Esophagus (tissue), 2 donors: ENCODE results near the gene EPHB2. TPM values are rescaled to one million over a fixed set of nuclear protein-coding genes. Genes with fewer than 3 reads are reported as not detected.

ENCODE experiments used
- H3K27ac ChIP-seq, 2 donors: one replicate each; pipeline ENCODE4 v1.5.1; 2013; ENCODE audit warnings: low read depth in 2 of 2, mild to moderate bottlenecking in 2 of 2, inconsistent platforms in 1 of 2, low read length in 1 of 2, moderate library complexity in 1 of 2
- H3K27me3 ChIP-seq, 2 donors: one replicate each; pipeline ENCODE4 v1.6.1; 2013; ENCODE audit warnings: low read length in 2 of 2, control low read depth in 1 of 2, mild to moderate bottlenecking in 1 of 2; ENCODE audit not compliant: insufficient read depth in 2 of 2, control insufficient read depth in 1 of 2
- H3K36me3 ChIP-seq, 2 donors: one replicate each; pipeline ENCODE4 v1.6.1; 2013; ENCODE audit warnings: low read length in 1 of 2; ENCODE audit not compliant: control insufficient read depth in 2 of 2, insufficient read depth in 2 of 2
- H3K4me1 ChIP-seq, 2 donors: one replicate each; pipeline ENCODE4 v1.6.1; 2013; ENCODE audit warnings: low read length in 1 of 2; ENCODE audit not compliant: control insufficient read depth in 2 of 2, insufficient read depth in 2 of 2
- H3K4me3 ChIP-seq, 2 donors: one replicate each; pipeline ENCODE4 v1.5.1; 2013; ENCODE audit warnings: low read length in 2 of 2, mild to moderate bottlenecking in 2 of 2, low read depth in 1 of 2, moderate library complexity in 1 of 2
- H3K9me3 ChIP-seq, 2 donors: one replicate each; pipeline ENCODE4 v1.6.1; 2013; ENCODE audit warnings: mild to moderate bottlenecking in 2 of 2, low read depth in 1 of 2, low read length in 1 of 2, moderate library complexity in 1 of 2; ENCODE audit not compliant: control insufficient read depth in 2 of 2, insufficient read depth in 1 of 2
- WGBS, 2 donors: extraction: QIAGEN DNeasy Blood & Tissue Kit; methylation state at CpG; one replicate each; pipeline ENCODE4 v1.1.7; 2013; 5-methylcytosine and 5-hydroxymethylcytosine counted together
- polyA plus RNA-seq, 2 donors: library from polyadenylated mRNA; stranded (reverse); fragments of 200-250 nt; gene quantifications; one replicate each; pipeline ENCODE4 v1.2.3, GENCODE V29; 2013
- donor health status: healthy with polysubstance abuse.
- donor health status: Bipolar disorder and iron deficiency.

The EPHB2 gene
- polyA plus RNA-seq, 2 donors: 0.08 to 0.16 TPM

DNA sequence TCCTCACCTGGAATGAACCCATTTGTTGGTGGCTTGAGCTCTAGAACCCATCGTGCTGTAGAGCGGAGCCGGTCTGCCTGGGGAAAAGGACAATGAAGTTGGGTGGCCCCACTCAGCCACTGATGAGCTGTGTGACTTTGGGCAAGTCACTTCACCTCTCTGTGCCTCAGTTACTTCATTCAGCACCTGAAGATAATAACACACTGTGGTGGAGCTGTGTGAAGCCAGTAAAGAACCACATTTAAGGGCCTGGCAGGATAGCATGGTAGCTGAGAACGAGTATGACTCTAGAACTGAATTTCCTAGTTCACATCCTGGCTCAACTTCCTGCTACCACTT, 37.1 kb downstream of the EPHB2 start:
- H3K4me1 ChIP-seq: peaks cover 0 to 12% of the 10 kb centered on the region in 2 donors
- H3K27me3 ChIP-seq: no peaks in the 10 kb centered on the region
- no peaks in the 10 kb centered on the region for H3K36me3 ChIP-seq
- H3K4me3 ChIP-seq: no peak overlapping the region
- H3K9me3 ChIP-seq: no peaks in the 10 kb centered on the region
- WGBS, 2 donors: 79 to 88% methylated on average over 4 of the region's 4 CpGs
- H3K27ac ChIP-seq: no peak overlapping the region

- no peaks in the 10 kb centered on the region for H3K36me3 ChIP-seq
- 79 to 84% methylated on average over 4 of the region's 4 CpGs for WGBS, 2 donors
- H3K27ac ChIP-seq: no peak overlapping the region
- no peaks in the 10 kb centered on the region for H3K27me3 ChIP-seq
- no peak overlapping the region for H3K4me3 ChIP-seq
- H3K9me3 ChIP-seq: no peaks in the 10 kb centered on the region
- H3K4me1 ChIP-seq: peaks cover 0 to 12% of the 10 kb centered on the region in 2 donors
Measured at GRCh38 chr1:22749503-22749902, 38.9 kb downstream of the EPHB2 start.

DNA sequence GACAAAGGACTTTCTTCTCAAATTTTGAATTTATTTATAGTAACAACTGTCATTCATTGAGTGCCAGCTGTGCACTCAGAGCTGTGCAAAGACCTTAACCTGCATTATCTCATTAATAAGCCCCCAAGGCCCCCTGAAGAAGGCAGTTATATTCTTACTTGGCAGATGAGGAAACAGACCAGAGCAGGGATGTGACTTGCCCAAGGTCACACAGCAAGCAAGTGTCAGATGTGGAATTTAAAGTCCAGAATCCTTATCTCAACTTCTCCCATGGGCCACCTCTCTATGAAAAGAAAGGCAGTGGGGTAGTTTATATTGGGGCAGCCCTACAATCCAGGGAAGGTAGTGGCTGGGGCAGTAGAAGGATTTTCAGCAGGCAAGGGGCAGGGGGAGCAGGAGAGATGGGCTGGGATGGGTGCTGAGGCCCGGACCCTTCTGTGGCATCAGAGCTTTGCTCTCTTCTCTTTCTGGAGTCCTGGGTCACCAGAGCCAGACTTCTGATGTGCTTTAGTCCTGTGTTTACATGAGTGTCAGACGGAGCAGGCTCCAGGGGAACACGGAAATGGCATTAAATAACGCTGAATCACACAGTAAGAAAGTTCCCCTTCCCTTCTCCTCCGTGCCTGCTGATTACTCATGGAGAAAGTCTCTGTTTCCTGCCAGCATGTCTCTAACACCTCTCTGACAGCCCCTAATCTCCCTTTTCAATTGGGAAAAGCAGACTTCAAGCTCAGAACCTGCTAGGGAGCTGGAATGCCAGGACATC, 39.5 kb downstream of the EPHB2 start:
- WGBS, 2 donors: 3% methylated on average over 5 of the region's 5 CpGs
- no peaks in the 10 kb centered on the region for H3K36me3 ChIP-seq
- H3K9me3 ChIP-seq: no peaks in the 10 kb centered on the region
- no peak overlapping the region for H3K4me3 ChIP-seq
- H3K27ac ChIP-seq: peak overlapping the region; percentile 6 to 82
- H3K4me1 ChIP-seq: peaks cover 0 to 12% of the 10 kb centered on the region in 2 donors
- no peaks in the 10 kb centered on the region for H3K27me3 ChIP-seq

- Histone ChIP-seq H3K36me3 (no peaks in the 10 kb centered on the region), H3K4me3 (no peak overlapping the region), H3K27me3 (no peaks in the 10 kb centered on the region), H3K27ac (peak overlapping the region; percentile 6 to 82), H3K4me1 (peaks cover 0 to 12% of the 10 kb centered on the region in 2 donors), H3K9me3 (no peaks in the 10 kb centered on the region)
- 11 to 13% methylated on average over 1 of the region's 1 CpG for WGBS, 2 donors
Measured at GRCh38 chr1:22750685-22751051, 40.0 kb downstream of the EPHB2 start.

DNA sequence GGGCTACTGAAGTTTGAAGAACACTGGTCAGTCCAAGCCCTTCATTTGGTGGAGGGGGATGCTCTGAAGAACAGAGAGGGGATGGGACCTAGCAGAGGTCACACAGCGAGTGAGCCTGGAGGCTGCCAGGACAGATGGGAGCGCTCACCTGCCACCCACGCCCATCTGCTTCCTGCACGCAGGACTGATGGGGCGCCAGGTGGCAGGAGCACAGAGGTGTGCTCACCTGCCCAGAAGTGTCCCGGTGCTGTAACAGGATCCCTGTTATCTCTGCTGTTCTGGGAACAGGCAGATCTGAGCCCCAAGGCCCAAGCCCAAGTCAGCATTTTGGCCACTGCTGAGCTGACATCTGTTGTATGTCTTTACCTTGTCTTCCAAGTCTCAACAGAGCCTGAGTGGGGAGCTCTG, 40.5 kb downstream of the EPHB2 start:
- WGBS, 2 donors: 37 to 42% methylated on average over 6 of the region's 6 CpGs
- Histone ChIP-seq H3K27ac (no peak overlapping the region), H3K4me3 (no peak overlapping the region), H3K36me3 (no peaks in the 10 kb centered on the region), H3K27me3 (no peaks in the 10 kb centered on the region), H3K9me3 (no peaks in the 10 kb centered on the region), H3K4me1 (peaks cover 0 to 12% of the 10 kb centered on the region in 2 donors)

- WGBS, 2 donors: 89 to 92% methylated on average over 1 of the region's 1 CpG
Measured at GRCh38 chr1:22752339-22752738, 41.7 kb downstream of the EPHB2 start.

GRCh38 chr1:22753481-22753971, 42.9 kb downstream of the EPHB2 start:
- 74% methylated on average over 12 of the region's 12 CpGs for WGBS, 2 donors
- no peaks in the 10 kb centered on the region for H3K36me3 ChIP-seq
- no peaks in the 10 kb centered on the region for H3K9me3 ChIP-seq
- no peak overlapping the region for H3K27ac ChIP-seq
- H3K4me3 ChIP-seq: no peak overlapping the region
- no peaks in the 10 kb centered on the region for H3K27me3 ChIP-seq
- H3K4me1 ChIP-seq: peaks cover 0 to 12% of the 10 kb centered on the region in 2 donors

More at GRCh38 chr1:22752339-22752738, 41.7 kb downstream of the EPHB2 start:
- no peak overlapping the region for H3K27ac ChIP-seq
- H3K36me3 ChIP-seq: no peaks in the 10 kb centered on the region
- no peaks in the 10 kb centered on the region for H3K9me3 ChIP-seq
- peaks cover 0 to 12% of the 10 kb centered on the region in 2 donors for H3K4me1 ChIP-seq
- no peaks in the 10 kb centered on the region for H3K27me3 ChIP-seq
- no peak overlapping the region for H3K4me3 ChIP-seq

GRCh38 chr1:22754106-22754768, 43.6 kb downstream of the EPHB2 start:
- no peak overlapping the region for H3K27ac ChIP-seq
- no peak overlapping the region for H3K4me3 ChIP-seq
- WGBS, 2 donors: 80% methylated on average over 10 of the region's 10 CpGs
- H3K36me3 ChIP-seq: no peaks in the 10 kb centered on the region
- peaks cover 0 to 12% of the 10 kb centered on the region in 2 donors for H3K4me1 ChIP-seq
- H3K9me3 ChIP-seq: no peaks in the 10 kb centered on the region
- H3K27me3 ChIP-seq: no peaks in the 10 kb centered on the region

GRCh38 chr1:22754824-22755223, 44.2 kb downstream of the EPHB2 start:
- WGBS, 2 donors: 73 to 74% methylated on average over 7 of the region's 7 CpGs
- Histone ChIP-seq H3K27me3 (no peaks in the 10 kb centered on the region), H3K27ac (no peak overlapping the region), H3K4me3 (no peak overlapping the region), H3K9me3 (no peaks in the 10 kb centered on the region), H3K4me1 (peaks cover 0 to 12% of the 10 kb centered on the region in 2 donors), H3K36me3 (no peaks in the 10 kb centered on the region)
